Measurements from ENCODE around the gene SLC22A25.
A peak's percentile ranks its signal among the peaks of the same experiment; 100 is the strongest.

SLC22A25 gene

GRCh38 chr11:63229815-63230214 is 13.6 kb downstream of the SLC22A25 start:
- H3K27me3 ChIP-seq (ENCODE audit: insufficient read depth, poor library complexity, severe bottlenecking): no peaks in the 10 kb centered on the region
- no peak for DNase-seq (ENCODE audit: low spot score)
- no peaks in the 10 kb centered on the region for H3K9me3 ChIP-seq (ENCODE audit: severe bottlenecking)

GRCh38 chr11:63227521-63228107 is 15.8 kb downstream of the SLC22A25 start:
- Histone ChIP-seq H3K27ac (ENCODE audit: poor library complexity, severe bottlenecking) (no peak overlapping the region), H3K27me3 (ENCODE audit: insufficient read depth, poor library complexity, severe bottlenecking) (peaks cover 3% of the 10 kb centered on the region), H3K36me3 (ENCODE audit: low read depth) (no peaks in the 10 kb centered on the region), H3K9me3 (ENCODE audit: severe bottlenecking) (no peaks in the 10 kb centered on the region), H3K4me1 (ENCODE audit: insufficient read depth, poor library complexity, severe bottlenecking) (no peaks in the 10 kb centered on the region), H3K4me3 (ENCODE audit: severe bottlenecking) (no peak overlapping the region)
- ATAC-seq (ENCODE audit: low read depth) (no peak), DNase-seq (ENCODE audit: low spot score) (no peak)
- no peak for TF ChIP-seq CTCF (IDR thresholded peaks at IDR 0.05; ENCODE audit: poor library complexity, severe bottlenecking)

More at GRCh38 chr11:63229815-63230214, 13.6 kb downstream of the SLC22A25 start:
- Histone ChIP-seq H3K36me3 (ENCODE audit: low read depth) (no peaks in the 10 kb centered on the region), H3K27ac (ENCODE audit: poor library complexity, severe bottlenecking) (no peak overlapping the region), H3K4me3 (ENCODE audit: severe bottlenecking) (no peak overlapping the region), H3K4me1 (ENCODE audit: insufficient read depth, poor library complexity, severe bottlenecking) (no peaks in the 10 kb centered on the region)
- ATAC-seq (ENCODE audit: low read depth): no peak
- no peak for TF ChIP-seq CTCF (IDR thresholded peaks at IDR 0.05; ENCODE audit: poor library complexity, severe bottlenecking)

GRCh38 chr11:63226488-63227114 is 16.8 kb downstream of the SLC22A25 start:
- peaks cover 9% of the 10 kb centered on the region for H3K27me3 ChIP-seq (ENCODE audit: insufficient read depth, poor library complexity, severe bottlenecking)
- ATAC-seq (ENCODE audit: low read depth) (no peak), DNase-seq (ENCODE audit: low spot score) (no peak)
- no peaks in the 10 kb centered on the region for H3K9me3 ChIP-seq (ENCODE audit: severe bottlenecking)
- H3K4me1 ChIP-seq (ENCODE audit: insufficient read depth, poor library complexity, severe bottlenecking): no peaks in the 10 kb centered on the region
- H3K27ac ChIP-seq (ENCODE audit: poor library complexity, severe bottlenecking): no peak overlapping the region
- H3K4me3 ChIP-seq (ENCODE audit: severe bottlenecking): no peak overlapping the region
- TF ChIP-seq CTCF (IDR thresholded peaks at IDR 0.05; ENCODE audit: poor library complexity, severe bottlenecking): no peak
- no peaks in the 10 kb centered on the region for H3K36me3 ChIP-seq (ENCODE audit: low read depth)

GRCh38 chr11:63214093-63214492 is 29.3 kb downstream of the SLC22A25 start:
- no peaks in the 10 kb centered on the region for H3K4me1 ChIP-seq (ENCODE audit: insufficient read depth, poor library complexity, severe bottlenecking)
- no peak overlapping the region for H3K27ac ChIP-seq (ENCODE audit: poor library complexity, severe bottlenecking)
- DNase-seq (ENCODE audit: low spot score): no peak
- TF ChIP-seq CTCF (IDR thresholded peaks at IDR 0.05; ENCODE audit: poor library complexity, severe bottlenecking): no peak
- no peak for ATAC-seq (ENCODE audit: low read depth)
- no peaks in the 10 kb centered on the region for H3K27me3 ChIP-seq (ENCODE audit: insufficient read depth, poor library complexity, severe bottlenecking)
- H3K36me3 ChIP-seq (ENCODE audit: low read depth): no peaks in the 10 kb centered on the region
- H3K9me3 ChIP-seq (ENCODE audit: severe bottlenecking): no peaks in the 10 kb centered on the region
- no peak overlapping the region for H3K4me3 ChIP-seq (ENCODE audit: severe bottlenecking)

GRCh38 chr11:63212742-63213141 is 30.7 kb downstream of the SLC22A25 start:
- H3K4me1 ChIP-seq (ENCODE audit: insufficient read depth, poor library complexity, severe bottlenecking): no peaks in the 10 kb centered on the region
- DNase-seq (ENCODE audit: low spot score) (no peak), ATAC-seq (ENCODE audit: low read depth) (no peak; the same call in 2 of the 3 replicates)
- H3K4me3 ChIP-seq (ENCODE audit: severe bottlenecking): no peak overlapping the region
- H3K36me3 ChIP-seq (ENCODE audit: low read depth): no peaks in the 10 kb centered on the region
- H3K27ac ChIP-seq (ENCODE audit: poor library complexity, severe bottlenecking): no peak overlapping the region
- peak; percentile 82 for TF ChIP-seq CTCF (IDR thresholded peaks at IDR 0.05; ENCODE audit: poor library complexity, severe bottlenecking)
- H3K9me3 ChIP-seq (ENCODE audit: severe bottlenecking): no peaks in the 10 kb centered on the region
- no peaks in the 10 kb centered on the region for H3K27me3 ChIP-seq (ENCODE audit: insufficient read depth, poor library complexity, severe bottlenecking)
